Dermis microvascular lymphatic vessel endothelial cell (primary cell): Measurements from ENCODE around the gene CYP1B1. TPM values are rescaled to one million over a fixed set of nuclear protein-coding genes. Genes with fewer than 3 reads are reported as not detected.
"Not testable (repeated sequence)": the region's sequence is repeated elsewhere in the genome, so short reads cannot be mapped to it uniquely, and the experiment has no call there.

Experiments used
- DNase-seq, 2 donors: peaks; one replicate each; pipeline versions ENCODE4 v3.0.0 to v3.0.0-alpha.2; 2010; ENCODE audit warnings: low read depth in 2 of 2
- total RNA-seq: library from RNA; depleted of rRNA; stranded (reverse); fragments of >200 nt; gene quantifications from 2 replicates; pipeline ENCODE4 v1.2.1, GENCODE V29; 2014

The CYP1B1 gene
- total RNA-seq, 1 donor from 2014 or later, result 0.13 TPM

- no peak for DNase-seq
Measured at GRCh38 chr2:38099099-38100028, 23.4 kb upstream of the CYP1B1 start.

GRCh38 chr2:38098421-38099098 lies 22.6 kb upstream of the CYP1B1 start:
- DNase-seq, result no peak

- no peak for DNase-seq
Measured at GRCh38 chr2:38097988-38098385, 22.0 kb upstream of the CYP1B1 start.

GRCh38 chr2:38097258-38097987 lies 21.5 kb upstream of the CYP1B1 start:
- no peak for DNase-seq

- no peak for DNase-seq
Measured at GRCh38 chr2:38095996-38096861, 20.3 kb upstream of the CYP1B1 start.

GRCh38 chr2:38095079-38095995 lies 19.4 kb upstream of the CYP1B1 start:
- DNase-seq, result no peak

GRCh38 chr2:38093527-38094165 lies 17.7 kb upstream of the CYP1B1 start:
- no peak for DNase-seq

- DNase-seq, result no peak
Measured at GRCh38 chr2:38092196-38092902, 16.4 kb upstream of the CYP1B1 start.

- DNase-seq, result no peak
Measured at GRCh38 chr2:38091760-38092159, 15.8 kb upstream of the CYP1B1 start.

GRCh38 chr2:38090928-38091327 lies 15.0 kb upstream of the CYP1B1 start:
- DNase-seq, result no peak

GRCh38 chr2:38090212-38090611 lies 14.3 kb upstream of the CYP1B1 start:
- not testable (repeated sequence) for DNase-seq

- DNase-seq, result not testable (repeated sequence)
Measured at GRCh38 chr2:38085998-38086698, 10.2 kb upstream of the CYP1B1 start.

GRCh38 chr2:38084556-38084955 lies 8.6 kb upstream of the CYP1B1 start:
- DNase-seq, result not testable (repeated sequence)

- not testable (repeated sequence) for DNase-seq
Measured at GRCh38 chr2:38082727-38083126, 6.8 kb upstream of the CYP1B1 start.

GRCh38 chr2:38080346-38080745 lies 4.4 kb upstream of the CYP1B1 start:
- DNase-seq, result no peak

- DNase-seq, result no peak
Measured at GRCh38 chr2:38079116-38080052, 3.4 kb upstream of the CYP1B1 start.

GRCh38 chr2:38077431-38077769 lies 1.4 kb upstream of the CYP1B1 start:
- no peak for DNase-seq
